ENCODE data around the gene RSPH10B2.

DNA sequence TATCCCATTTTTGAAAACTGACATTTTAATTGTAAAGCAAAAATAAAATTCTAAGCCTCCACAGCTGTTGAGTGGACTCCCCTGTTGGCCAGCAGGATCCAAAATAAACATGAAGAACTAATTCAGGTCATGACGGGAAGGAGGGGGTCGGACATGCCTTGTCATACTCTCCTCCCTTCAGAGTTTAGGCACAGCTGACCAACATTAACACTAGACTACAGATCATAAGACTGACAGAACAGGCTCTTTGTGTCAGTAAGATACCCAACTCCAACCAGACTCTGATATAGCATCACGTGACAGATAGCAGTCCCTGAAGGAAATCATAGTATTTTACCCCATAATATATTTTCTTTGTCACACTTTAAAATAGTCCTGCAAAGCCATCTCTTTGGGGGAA, 26.2 kb upstream of the RSPH10B2 start:
- TF ChIP-seq, protein P1, sequence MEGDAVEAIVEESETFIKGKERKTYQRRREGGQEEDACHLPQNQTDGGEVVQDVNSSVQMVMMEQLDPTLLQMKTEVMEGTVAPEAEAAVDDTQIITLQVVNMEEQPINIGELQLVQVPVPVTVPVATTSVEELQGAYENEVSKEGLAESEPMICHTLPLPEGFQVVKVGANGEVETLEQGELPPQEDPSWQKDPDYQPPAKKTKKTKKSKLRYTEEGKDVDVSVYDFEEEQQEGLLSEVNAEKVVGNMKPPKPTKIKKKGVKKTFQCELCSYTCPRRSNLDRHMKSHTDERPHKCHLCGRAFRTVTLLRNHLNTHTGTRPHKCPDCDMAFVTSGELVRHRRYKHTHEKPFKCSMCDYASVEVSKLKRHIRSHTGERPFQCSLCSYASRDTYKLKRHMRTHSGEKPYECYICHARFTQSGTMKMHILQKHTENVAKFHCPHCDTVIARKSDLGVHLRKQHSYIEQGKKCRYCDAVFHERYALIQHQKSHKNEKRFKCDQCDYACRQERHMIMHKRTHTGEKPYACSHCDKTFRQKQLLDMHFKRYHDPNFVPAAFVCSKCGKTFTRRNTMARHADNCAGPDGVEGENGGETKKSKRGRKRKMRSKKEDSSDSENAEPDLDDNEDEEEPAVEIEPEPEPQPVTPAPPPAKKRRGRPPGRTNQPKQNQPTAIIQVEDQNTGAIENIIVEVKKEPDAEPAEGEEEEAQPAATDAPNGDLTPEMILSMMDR (conservative IDR thresholded peaks at IDR 0.05; ENCODE audit: low read length), result no peak
- no peak for TF ChIP-seq EZH2phosphoT487 (IDR thresholded peaks at IDR 0.05; ENCODE audit: borderline replicate concordance, low read depth, low read length)
